Omental fat pad (tissue), 4 donors: Measurements from ENCODE around the gene ADORA3. TPM values are rescaled to one million over a fixed set of nuclear protein-coding genes. Genes with fewer than 3 reads are reported as not detected.

ENCODE experiments used
- ATAC-seq: fragments of 150-250 bp; one replicate; pipeline ENCODE4 v1.9.1; 2016; ENCODE audit warnings: mild to moderate bottlenecking, moderate library complexity; ENCODE audit not compliant: low FRiP score
- DNase-seq: peaks from one replicate; pipeline ENCODE4 v3.0.0-alpha.2; 2019; ENCODE audit warnings: low spot score
- CTCF ChIP-seq, 3 donors: fragments of 450-650 bp; IDR thresholded peaks; one replicate each; pipeline ENCODE4 v1.5.1; 2016 to 2017; ENCODE audit warnings: antibody characterized with exemption in 3 of 3, mild to moderate bottlenecking in 3 of 3, moderate library complexity in 2 of 3
- total RNA-seq, 4 donors: library from RNA; depleted of rRNA; stranded (reverse); fragments of >200 nt; gene quantifications; one replicate each; pipeline ENCODE4 v1.1.0, GENCODE V29; 2016

The ADORA3 gene
- total RNA-seq, 4 donors from 2014 or later: 9.2 to 28.5 (median 14.5) TPM

- no peak for TF ChIP-seq CTCF (IDR thresholded peaks at IDR 0.05)
- no peak for ATAC-seq
Measured at GRCh38 chr1:111497592-111497991, 5.8 kb downstream of the ADORA3 start.

GRCh38 chr1:111496398-111496797 is 7.0 kb downstream of the ADORA3 start:
- DNase-seq (no peak), ATAC-seq (no peak)
- no peak for TF ChIP-seq CTCF (IDR thresholded peaks at IDR 0.05)

More at GRCh38 chr1:111497592-111497991, 5.8 kb downstream of the ADORA3 start:
- no peak for DNase-seq

- ATAC-seq (no peak), DNase-seq (no peak)
- no peak for TF ChIP-seq CTCF (IDR thresholded peaks at IDR 0.05)
Measured at GRCh38 chr1:111491070-111491469, 12.4 kb downstream of the ADORA3 start.

GRCh38 chr1:111490220-111490619 is 13.2 kb downstream of the ADORA3 start:
- no peak for ATAC-seq
- TF ChIP-seq CTCF (IDR thresholded peaks at IDR 0.05): no peak
- DNase-seq: no peak

- no peak for TF ChIP-seq CTCF (IDR thresholded peaks at IDR 0.05)
Measured at GRCh38 chr1:111489604-111490003, 13.8 kb downstream of the ADORA3 start.

GRCh38 chr1:111488669-111489068 is 14.8 kb downstream of the ADORA3 start:
- DNase-seq (no peak), ATAC-seq (no peak)
- no peak for TF ChIP-seq CTCF (IDR thresholded peaks at IDR 0.05)

More at GRCh38 chr1:111489604-111490003, 13.8 kb downstream of the ADORA3 start:
- ATAC-seq (no peak), DNase-seq (no peak)

GRCh38 chr1:111487133-111487532 is 16.3 kb downstream of the ADORA3 start:
- TF ChIP-seq CTCF (IDR thresholded peaks at IDR 0.05): no peak
- no peak for DNase-seq
- ATAC-seq: no peak
